OCI-LY3 (cell line): Measurements from ENCODE around the gene TSEN2.

ENCODE experiments used
- H2AFZ ChIP-seq: fragments of 200-600, 300-600 bp; shearing (Covaris generic); 2 replicates; pipeline ENCODE4 v1.6.0; 2014; ENCODE audit warnings: antibody characterized with exemption, low read depth, low read length
- H3K27ac ChIP-seq: fragments of 200-600, 300-600 bp; sonication (generic); 2 replicates; pipeline ENCODE4 v1.5.1; 2014; ENCODE audit warnings: mild to moderate bottlenecking, low read length, moderate library complexity, mixed read lengths
- H3K27me3 ChIP-seq: fragments of 200-600, 300-600 bp; sonication (generic); 2 replicates; pipeline ENCODE4 v1.6.1; 2014; ENCODE audit warnings: low read depth, low read length, mixed read lengths
- H3K36me3 ChIP-seq: fragments of 200-600, 300-600 bp; sonication (generic); replicated peaks from 2 replicates; pipeline ENCODE3; 2014; ENCODE audit warnings: low read depth, low read length, mixed read lengths
- H3K4me1 ChIP-seq: fragments of 300-600, 200-600 bp; sonication (generic); 2 replicates; pipeline ENCODE4 v1.6.1; 2014; ENCODE audit warnings: low read length, mixed read lengths
- H3K4me2 ChIP-seq: fragments of 200-600, 300-600 bp; sonication (generic); 2 replicates; pipeline ENCODE4 v1.6.1; 2014; ENCODE audit warnings: low read length, mixed read lengths
- H3K4me3 ChIP-seq: fragments of 300-600, 200-600 bp; sonication (generic); 2 replicates; pipeline ENCODE4 v1.5.1; 2014; ENCODE audit warnings: antibody characterized with exemption, mild to moderate bottlenecking, low read length, moderate library complexity
- H3K79me2 ChIP-seq: fragments of 300-600, 200-600 bp; shearing (Covaris generic); 2 replicates; pipeline ENCODE4 v1.6.1; 2014; ENCODE audit warnings: mild to moderate bottlenecking, low read length, mixed read lengths
- H3K9ac ChIP-seq: fragments of 300-600, 200-600 bp; shearing (Covaris generic); 2 replicates; pipeline ENCODE4 v1.6.0; 2014; ENCODE audit warnings: mild to moderate bottlenecking, low read length, moderate library complexity
- H3K9me3 ChIP-seq: fragments of 200-600, 300-600 bp; shearing (Covaris generic); 2 replicates; pipeline ENCODE4 v1.6.1; 2014; ENCODE audit warnings: low read length, mixed read lengths; ENCODE audit not compliant: insufficient read depth
- H4K20me1 ChIP-seq: fragments of 200-600, 300-600 bp; sonication (generic); 2 replicates; pipeline ENCODE4 v1.6.1; 2016; ENCODE audit warnings: low read length, mixed read lengths; ENCODE audit not compliant: insufficient read depth
- CTCF ChIP-seq: fragments of 200-600, 300-600 bp; sonication (generic); IDR thresholded peaks from 2 replicates; pipeline ENCODE4 v1.5.1; 2014; ENCODE audit warnings: antibody characterized with exemption, low read length, low read depth
- EZH2phosphoT487 ChIP-seq: fragments of 200-600 bp; shearing (Covaris generic); IDR thresholded peaks from 2 replicates; pipeline ENCODE4 v1.6.1; 2018; ENCODE audit warnings: antibody characterized with exemption, mixed run types, low read depth

Gene TSEN2

GRCh38 chr3:12484198-12484982 lies at the start of gene TSEN2:
Gene TSEN2, plus strand, starts transcription at chr3:12484480. Its CDS starts 5,321 bp downstream, at chr3:12489801.
- peak within 1 kb of the TSS; percentile 95 for H3K4me2 ChIP-seq
- peak within 1 kb of the TSS; percentile 92 for H2AFZ ChIP-seq
- peak within 1 kb of the TSS; percentile 74 for H3K9ac ChIP-seq
- TF ChIP-seq CTCF = peak; percentile 23; the same call in 1 of the 2 replicates
- TF ChIP-seq EZH2phosphoT487 = no peak
- peak within 1 kb of the TSS; percentile 27 for H3K27ac ChIP-seq
- H3K4me1 ChIP-seq = peaks cover 17% of the 10 kb centered on the region
- H4K20me1 ChIP-seq = 0 out of 2 replicates have a peak, but pooled peaks cover 4% of the 10 kb centered on the region
- H3K9me3 ChIP-seq = no peaks in the 10 kb centered on the region
- peaks cover 25% of the 10 kb centered on the region for H3K36me3 ChIP-seq
- no peaks in the 10 kb centered on the region for H3K27me3 ChIP-seq
- peaks cover 51% of the 10 kb centered on the region for H3K79me2 ChIP-seq
- peak within 1 kb of the TSS; percentile 87 for H3K4me3 ChIP-seq

GRCh38 chr3:12436514-12437220 lies 47.6 kb upstream of the TSEN2 start:
- Histone ChIP-seq H4K20me1 (no peaks in the 10 kb centered on the region), H3K27ac (no peak overlapping the region), H3K4me1 (no peaks in the 10 kb centered on the region), H3K79me2 (no peaks in the 10 kb centered on the region), H3K9me3 (no peaks in the 10 kb centered on the region), H3K9ac (no peak overlapping the region), H2AFZ (no peak overlapping the region), H3K4me2 (no peak overlapping the region), H3K27me3 (peaks cover 34% of the 10 kb centered on the region), H3K36me3 (no peaks in the 10 kb centered on the region), H3K4me3 (no peak overlapping the region)
- no peak for TF ChIP-seq CTCF
- TF ChIP-seq EZH2phosphoT487 = no peak

- Histone ChIP-seq H2AFZ (no peak overlapping the region), H3K27ac (no peak overlapping the region), H3K4me3 (no peak overlapping the region), H3K79me2 (no peaks in the 10 kb centered on the region), H3K36me3 (no peaks in the 10 kb centered on the region), H3K27me3 (peaks cover 34% of the 10 kb centered on the region), H3K4me2 (no peak overlapping the region), H3K9me3 (no peaks in the 10 kb centered on the region), H3K9ac (no peak overlapping the region), H3K4me1 (no peaks in the 10 kb centered on the region), H4K20me1 (no peaks in the 10 kb centered on the region)
- TF ChIP-seq CTCF (no peak), EZH2phosphoT487 (no peak)
Observed at GRCh38 chr3:12437221-12437605, 47.1 kb upstream of the TSEN2 start.

GRCh38 chr3:12437861-12438260 lies 46.4 kb upstream of the TSEN2 start:
- no peak overlapping the region for H3K9ac ChIP-seq
- H3K36me3 ChIP-seq = no peaks in the 10 kb centered on the region
- peaks cover 35% of the 10 kb centered on the region for H3K27me3 ChIP-seq
- H3K9me3 ChIP-seq = no peaks in the 10 kb centered on the region
- H3K4me3 ChIP-seq = no peak overlapping the region
- H4K20me1 ChIP-seq = no peaks in the 10 kb centered on the region
- H3K27ac ChIP-seq = no peak overlapping the region
- TF ChIP-seq CTCF = no peak
- TF ChIP-seq EZH2phosphoT487 = no peak
- no peak overlapping the region for H3K4me2 ChIP-seq
- H3K79me2 ChIP-seq = no peaks in the 10 kb centered on the region
- H3K4me1 ChIP-seq = no peaks in the 10 kb centered on the region
- no peak overlapping the region for H2AFZ ChIP-seq
